Measurements from ENCODE around the gene MAK.

- TF ChIP-seq CTCF (conservative IDR thresholded peaks at IDR 0.05; ENCODE audit: low read depth in 2 of 2) (no peak), EZH2 (IDR thresholded peaks at IDR 0.05; ENCODE audit: low read depth, unreplicated experiment) (no peak), REST (IDR thresholded peaks at IDR 0.05; ENCODE audit: unreplicated experiment) (no peak), EZH2phosphoT487 (IDR thresholded peaks at IDR 0.05; ENCODE audit: unreplicated experiment) (no peak), POLR2AphosphoS5 (IDR thresholded peaks at IDR 0.05; ENCODE audit: low read depth) (no peak), CREB1 (CRISPR knock-in tag; IDR thresholded peaks at IDR 0.05; ENCODE audit: low read depth) (no peak), JUNB (IDR thresholded peaks at IDR 0.05; ENCODE audit: unreplicated experiment) (no peak), ZNF462 (CRISPR knock-in tag; IDR thresholded peaks at IDR 0.05) (no peak), NANOG (IDR thresholded peaks at IDR 0.05; ENCODE audit: borderline replicate concordance) (no peak)
- TF ChIP-seq, protein P1, sequence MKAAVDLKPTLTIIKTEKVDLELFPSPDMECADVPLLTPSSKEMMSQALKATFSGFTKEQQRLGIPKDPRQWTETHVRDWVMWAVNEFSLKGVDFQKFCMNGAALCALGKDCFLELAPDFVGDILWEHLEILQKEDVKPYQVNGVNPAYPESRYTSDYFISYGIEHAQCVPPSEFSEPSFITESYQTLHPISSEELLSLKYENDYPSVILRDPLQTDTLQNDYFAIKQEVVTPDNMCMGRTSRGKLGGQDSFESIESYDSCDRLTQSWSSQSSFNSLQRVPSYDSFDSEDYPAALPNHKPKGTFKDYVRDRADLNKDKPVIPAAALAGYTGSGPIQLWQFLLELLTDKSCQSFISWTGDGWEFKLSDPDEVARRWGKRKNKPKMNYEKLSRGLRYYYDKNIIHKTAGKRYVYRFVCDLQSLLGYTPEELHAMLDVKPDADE (IDR thresholded peaks at IDR 0.05) = no peak
Measured at GRCh38 chr6:10771371-10771894, 66.9 kb downstream of the MAK start.
